Thoracic aorta (tissue), 2 donors: ENCODE measurements around the gene FAM114A2. TPM values are rescaled to one million over a fixed set of nuclear protein-coding genes. Genes with fewer than 3 reads are reported as not detected.

Experiments
- ATAC-seq: fragments of 150-250 bp; one replicate; pipeline ENCODE4 v1.8.0; 2017; ENCODE audit warnings: low read depth; ENCODE audit not compliant: insufficient number of reproducible peaks, low FRiP score
- DNase-seq: peaks from one replicate; pipeline ENCODE4 v3.0.0-alpha.2; 2020; ENCODE audit warnings: low spot score
- H3K27ac ChIP-seq, 2 donors: fragments of 200-600 bp; sonication (generic); 1 replicate in 1 of 2; 2 replicates in 1 of 2; pipeline ENCODE4 v1.5.1; 2016; ENCODE audit warnings: mild to moderate bottlenecking in 2 of 2, moderate library complexity in 2 of 2
- H3K27me3 ChIP-seq: fragments of 200-600 bp; sonication (generic); replicated peaks from 2 replicates; pipeline ENCODE4 v1.6.0; 2016; ENCODE audit warnings: mild to moderate bottlenecking; ENCODE audit not compliant: insufficient read depth
- H3K36me3 ChIP-seq: fragments of 200-600 bp; sonication (generic); one replicate; pipeline ENCODE4 v1.5.1; 2016
- H3K4me1 ChIP-seq, 2 donors: fragments of 200-600 bp; sonication (generic); 1 replicate in 1 of 2; 2 replicates in 1 of 2; pipeline versions ENCODE4 v1.5.1 to v1.6.0; 2016; ENCODE audit warnings: low read depth in 2 of 2, mild to moderate bottlenecking in 1 of 2; ENCODE audit not compliant: control insufficient read depth in 1 of 2
- H3K4me3 ChIP-seq: fragments of 200-600 bp; sonication (generic); 2 replicates; pipeline ENCODE4 v1.5.1; 2016; ENCODE audit warnings: mild to moderate bottlenecking
- H3K9me3 ChIP-seq: fragments of 200-600 bp; sonication (generic); 2 replicates; pipeline ENCODE4 v1.5.1; 2016
- CTCF ChIP-seq: fragments of 200-600 bp; sonication (generic); IDR thresholded peaks from one replicate; pipeline ENCODE4 v1.5.1; 2019; ENCODE audit warnings: antibody characterized with exemption
- total RNA-seq, 2 donors: library from RNA; depleted of rRNA; stranded (reverse); fragments of >200 nt; gene quantifications; one replicate each; pipeline versions ENCODE4 v1.1.0 to v1.2.3, GENCODE V29; 2016

The FAM114A2 gene
- total RNA-seq, 2 donors from 2014 or later = 33.2 to 43.6 TPM

GRCh38 chr5:154015071-154015693 lies 23.5 kb downstream of the FAM114A2 start:
- Histone ChIP-seq H3K4me1 (peaks cover 0 to 7% of the 10 kb centered on the region in 2 donors), H3K36me3 (peaks cover 9% of the 10 kb centered on the region), H3K27ac (no peak overlapping the region), H3K27me3 (no peaks in the 10 kb centered on the region), H3K4me3 (no peak overlapping the region), H3K9me3 (no peaks in the 10 kb centered on the region)
- ATAC-seq (no peak), DNase-seq (no peak)
- no peak for TF ChIP-seq CTCF

GRCh38 chr5:154010660-154011059 lies 28.1 kb downstream of the FAM114A2 start:
- H3K9me3 ChIP-seq = no peaks in the 10 kb centered on the region
- H3K4me3 ChIP-seq = no peak overlapping the region
- no peaks in the 10 kb centered on the region for H3K27me3 ChIP-seq
- no peak for TF ChIP-seq CTCF
- DNase-seq (no peak), ATAC-seq (no peak)
- no peak overlapping the region for H3K27ac ChIP-seq
- peaks cover 0 to 7% of the 10 kb centered on the region in 2 donors for H3K4me1 ChIP-seq
- no peaks in the 10 kb centered on the region for H3K36me3 ChIP-seq

- no peaks in the 10 kb centered on the region for H3K36me3 ChIP-seq
- no peak for TF ChIP-seq CTCF
- H3K27ac ChIP-seq = no peak overlapping the region
- no peaks in the 10 kb centered on the region for H3K9me3 ChIP-seq
- H3K4me1 ChIP-seq = peaks cover 0 to 4% of the 10 kb centered on the region in 2 donors
- no peak for ATAC-seq
- DNase-seq = no peak
- no peaks in the 10 kb centered on the region for H3K27me3 ChIP-seq
- H3K4me3 ChIP-seq = no peak overlapping the region
Measured at GRCh38 chr5:154005648-154006047, 33.1 kb downstream of the FAM114A2 start.

DNA sequence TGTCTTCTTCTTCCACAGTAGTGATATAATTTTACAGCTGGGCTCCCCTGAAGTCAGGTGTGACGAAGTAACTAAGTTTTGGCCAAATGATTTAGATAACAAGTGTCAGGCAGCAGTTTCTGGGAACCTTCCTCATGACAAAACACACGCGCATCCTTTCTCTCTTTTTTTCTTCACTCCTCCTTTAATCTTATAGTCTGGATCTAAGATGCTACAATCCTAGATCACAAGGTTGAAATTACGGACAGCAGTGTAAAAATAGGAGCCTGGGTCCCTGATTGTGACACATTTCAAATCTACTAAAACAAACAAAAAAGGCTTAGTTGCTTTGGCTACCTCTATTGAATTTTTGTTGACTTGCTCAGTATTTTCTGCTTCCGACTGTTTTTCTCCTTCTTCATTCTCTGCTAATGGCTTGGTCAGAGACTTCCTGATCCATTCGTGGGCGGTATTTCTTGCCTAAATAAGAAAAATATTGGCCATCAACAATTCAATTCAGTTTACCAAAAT lies 36.1 kb downstream of the FAM114A2 start:
- Histone ChIP-seq H3K36me3 (peaks cover 4% of the 10 kb centered on the region), H3K4me3 (no peak overlapping the region), H3K4me1 (no peaks in the 10 kb centered on the region), H3K9me3 (no peaks in the 10 kb centered on the region), H3K27ac (no peak overlapping the region), H3K27me3 (no peaks in the 10 kb centered on the region)
- DNase-seq (no peak), ATAC-seq (no peak)
- TF ChIP-seq CTCF = no peak

GRCh38 chr5:154002093-154002492 lies 36.6 kb downstream of the FAM114A2 start:
- TF ChIP-seq CTCF = no peak
- H3K9me3 ChIP-seq = no peaks in the 10 kb centered on the region
- H3K36me3 ChIP-seq = peaks cover 7% of the 10 kb centered on the region
- ATAC-seq (peak; percentile 36), DNase-seq (no peak)
- no peak overlapping the region for H3K27ac ChIP-seq
- H3K27me3 ChIP-seq = no peaks in the 10 kb centered on the region
- no peak overlapping the region for H3K4me3 ChIP-seq
- H3K4me1 ChIP-seq = no peaks in the 10 kb centered on the region
